DND-41 (cell line): ENCODE measurements around the gene SRRM2.

ENCODE experiments used
- EZH2 ChIP-seq: IDR thresholded peaks from 3 replicates; pipeline ENCODE4 v1.6.1; 2012; ENCODE audit warnings: borderline replicate concordance, low read depth, mild to moderate bottlenecking, moderate library complexity, low read length, inconsistent platforms; ENCODE audit not compliant: severe bottlenecking
- TF ChIP-seq, protein P1 (sequence below): IDR thresholded peaks from 2 replicates; pipeline ENCODE4 v1.5.1; 2012; ENCODE audit warnings: borderline replicate concordance, low read length, moderate library complexity, mild to moderate bottlenecking; ENCODE audit not compliant: poor library complexity, severe bottlenecking; ENCODE audit errors: extremely low read depth

GRCh38 chr16:2744711-2745110 is 7.7 kb upstream of the SRRM2 start:
- TF ChIP-seq, protein P1, sequence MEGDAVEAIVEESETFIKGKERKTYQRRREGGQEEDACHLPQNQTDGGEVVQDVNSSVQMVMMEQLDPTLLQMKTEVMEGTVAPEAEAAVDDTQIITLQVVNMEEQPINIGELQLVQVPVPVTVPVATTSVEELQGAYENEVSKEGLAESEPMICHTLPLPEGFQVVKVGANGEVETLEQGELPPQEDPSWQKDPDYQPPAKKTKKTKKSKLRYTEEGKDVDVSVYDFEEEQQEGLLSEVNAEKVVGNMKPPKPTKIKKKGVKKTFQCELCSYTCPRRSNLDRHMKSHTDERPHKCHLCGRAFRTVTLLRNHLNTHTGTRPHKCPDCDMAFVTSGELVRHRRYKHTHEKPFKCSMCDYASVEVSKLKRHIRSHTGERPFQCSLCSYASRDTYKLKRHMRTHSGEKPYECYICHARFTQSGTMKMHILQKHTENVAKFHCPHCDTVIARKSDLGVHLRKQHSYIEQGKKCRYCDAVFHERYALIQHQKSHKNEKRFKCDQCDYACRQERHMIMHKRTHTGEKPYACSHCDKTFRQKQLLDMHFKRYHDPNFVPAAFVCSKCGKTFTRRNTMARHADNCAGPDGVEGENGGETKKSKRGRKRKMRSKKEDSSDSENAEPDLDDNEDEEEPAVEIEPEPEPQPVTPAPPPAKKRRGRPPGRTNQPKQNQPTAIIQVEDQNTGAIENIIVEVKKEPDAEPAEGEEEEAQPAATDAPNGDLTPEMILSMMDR = no peak
- TF ChIP-seq EZH2 = no peak
